Stomach (tissue), 9 donors: ENCODE measurements around the gene OLFML2A. TPM values are rescaled to one million over a fixed set of nuclear protein-coding genes. Genes with fewer than 3 reads are reported as not detected.

Source experiments
- DNase-seq, 2 donors: peaks; one replicate each; pipeline versions ENCODE4 v3.0.0 to v3.0.0-alpha.2; 2013 to 2019
- H3K27ac ChIP-seq, 5 donors: fragments of 200-600 bp in 4 of 5; sonication (generic) in 4 of 5; one replicate each; pipeline ENCODE4 v1.5.1; 2013 to 2019; ENCODE audit warnings: mild to moderate bottlenecking in 1 of 5, moderate library complexity in 1 of 5
- H3K27me3 ChIP-seq, 3 donors: fragments of 200-600 bp; sonication (generic); one replicate each; pipeline ENCODE4 v1.5.1; 2017 to 2019; ENCODE audit warnings: mixed run types in 1 of 3
- H3K36me3 ChIP-seq, 4 donors: fragments of 200-600 bp; sonication (generic); 1 replicate in 3 of 4; 2 replicates in 1 of 4; pipeline ENCODE4 v1.5.1; 2016 to 2019
- H3K4me1 ChIP-seq, 4 donors: fragments of 200-600 bp; sonication (generic); one replicate each; pipeline ENCODE4 v1.5.1; 2016 to 2019
- H3K4me3 ChIP-seq, 4 donors: fragments of 200-600 bp; sonication (generic) in 3 of 4; one replicate each; pipeline ENCODE4 v1.5.1; 2016 to 2019; ENCODE audit warnings: mild to moderate bottlenecking in 1 of 4
- H3K9me3 ChIP-seq, 4 donors: fragments of 200-600 bp; sonication (generic); one replicate each; pipeline ENCODE4 v1.5.1; 2016 to 2019
- EP300 ChIP-seq: sonication (generic); formaldehyde crosslinking; IDR thresholded peaks from one replicate; pipeline ENCODE4 v1.6.1; 2017; ENCODE audit warnings: antibody characterized with exemption
- POLR2A ChIP-seq, 4 donors: fragments of 450-650 bp; IDR thresholded peaks; one replicate each; pipeline ENCODE4 v1.6.1; 2016; ENCODE audit warnings: antibody characterized with exemption in 4 of 4, control low read depth in 2 of 4, mild to moderate bottlenecking in 1 of 4, moderate library complexity in 1 of 4
- POLR2AphosphoS5 ChIP-seq, 3 donors: sonication (generic); formaldehyde crosslinking; IDR thresholded peaks; one replicate each; pipeline ENCODE4 v1.6.1; 2016; ENCODE audit warnings: antibody characterized with exemption in 3 of 3
- WGBS, 5 donors: extraction: QIAGEN DNeasy Blood & Tissue Kit in 3 of 5; methylation state at CpG; one replicate each; pipeline versions ENCODE4 v1.1.5 to v1.1.7; 2013 to 2018; 5-methylcytosine and 5-hydroxymethylcytosine counted together
- intact Hi-C: fragments of 100-400 bp; cut with DNase I; formaldehyde crosslinking; loops from one replicate; pipeline ENCODE4 v1.15.1; 2023; ENCODE audit warnings: low total_unique reads
- polyA plus RNA-seq, 3 donors: library from polyadenylated mRNA; stranded (reverse); fragments of 200-250 nt; gene quantifications; one replicate each; pipeline ENCODE4 v1.2.3, GENCODE V29; 2013
- total RNA-seq, 5 donors: library from RNA; depleted of rRNA; stranded (reverse); fragments of >200 nt; gene quantifications; one replicate each; pipeline versions ENCODE4 v1.1.0 to v1.2.3, GENCODE V29; 2014 to 2016
- TF ChIP-seq, protein P1 (sequence below), 7 experiments: fragments of 450-650 bp in 4 of 7; fragments of 200-600 bp in 3 of 7; sonication (generic) in 3 of 7; IDR thresholded peaks; one replicate each; pipeline ENCODE4 v1.5.1; 2016 to 2019; ENCODE audit warnings: antibody characterized with exemption in 7 of 7, control low read depth in 2 of 7, mild to moderate bottlenecking in 1 of 7
- donor health status: healthy with polysubstance abuse.
- donor health status: Bipolar disorder and iron deficiency.
- donor health status: healthy.

OLFML2A gene
- total and polyA plus RNA-seq, 8 donors = 0.56 to 91.2 (median 3.5) TPM

DNA sequence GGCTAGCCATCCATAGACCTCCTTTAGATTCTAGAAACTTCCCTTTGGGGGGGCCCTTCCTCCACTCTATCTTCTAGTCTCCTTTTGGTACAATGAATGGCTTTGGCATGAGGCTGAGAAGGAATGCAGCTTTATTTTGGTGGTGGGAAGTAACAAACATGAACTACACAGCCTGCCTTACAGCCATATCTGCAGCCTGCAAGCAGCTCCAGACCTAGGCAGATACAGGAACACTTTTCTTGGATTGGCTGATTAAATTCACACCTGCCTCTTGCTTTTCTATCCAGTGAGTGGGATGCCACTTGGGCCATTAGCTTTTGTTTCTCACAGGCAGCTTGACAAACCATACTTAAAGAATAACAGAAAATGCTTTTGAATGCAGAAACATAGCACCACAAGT is 34.0 kb upstream of the OLFML2A start:
- Histone ChIP-seq H3K4me3 (no peak overlapping the region), H3K27me3 (no peaks in the 10 kb centered on the region)
- intact Hi-C loops = no loop called here

DNA sequence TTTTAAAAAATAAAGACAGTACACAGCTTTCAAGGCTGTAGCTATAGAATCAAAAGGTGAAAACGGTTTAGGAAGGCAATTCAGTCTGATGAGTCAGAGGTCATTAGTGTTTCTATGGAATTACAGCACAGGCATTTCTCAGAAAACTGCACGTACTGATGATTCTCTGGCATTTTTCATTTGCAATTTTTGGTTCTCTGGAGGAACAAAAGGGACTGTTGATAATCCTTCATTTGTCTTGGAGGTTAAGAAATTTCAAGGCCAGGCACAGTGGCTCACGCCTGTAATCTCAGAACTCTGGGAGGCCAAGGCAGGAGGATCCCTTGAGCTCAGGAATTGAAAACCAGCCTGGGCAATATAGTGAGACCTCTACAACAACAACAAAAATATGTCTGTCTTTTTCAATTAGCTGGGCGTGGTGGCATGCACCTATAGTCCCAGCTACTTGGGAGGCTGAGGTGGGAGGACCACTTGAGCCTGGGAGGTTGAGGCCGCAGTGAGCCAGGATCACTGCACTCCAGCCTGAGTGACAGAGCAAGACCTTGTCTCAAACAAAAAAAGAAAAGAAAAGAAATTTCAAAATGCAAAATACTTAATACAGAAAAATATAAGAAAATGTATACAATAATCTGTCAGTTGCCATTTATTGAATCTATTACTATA is 33.1 kb upstream of the OLFML2A start:
- Histone ChIP-seq H3K4me1 (no peaks in the 10 kb centered on the region), H3K36me3 (no peaks in the 10 kb centered on the region), H3K9me3 (no peaks in the 10 kb centered on the region), H3K27ac (no peak overlapping the region), H3K27me3 (no peaks in the 10 kb centered on the region), H3K4me3 (no peak overlapping the region)
- TF ChIP-seq POLR2AphosphoS5 (IDR thresholded peaks at IDR 0.05) (no peak), POLR2A (IDR thresholded peaks at IDR 0.05) (no peak), EP300 (no peak)
- TF ChIP-seq, protein P1, sequence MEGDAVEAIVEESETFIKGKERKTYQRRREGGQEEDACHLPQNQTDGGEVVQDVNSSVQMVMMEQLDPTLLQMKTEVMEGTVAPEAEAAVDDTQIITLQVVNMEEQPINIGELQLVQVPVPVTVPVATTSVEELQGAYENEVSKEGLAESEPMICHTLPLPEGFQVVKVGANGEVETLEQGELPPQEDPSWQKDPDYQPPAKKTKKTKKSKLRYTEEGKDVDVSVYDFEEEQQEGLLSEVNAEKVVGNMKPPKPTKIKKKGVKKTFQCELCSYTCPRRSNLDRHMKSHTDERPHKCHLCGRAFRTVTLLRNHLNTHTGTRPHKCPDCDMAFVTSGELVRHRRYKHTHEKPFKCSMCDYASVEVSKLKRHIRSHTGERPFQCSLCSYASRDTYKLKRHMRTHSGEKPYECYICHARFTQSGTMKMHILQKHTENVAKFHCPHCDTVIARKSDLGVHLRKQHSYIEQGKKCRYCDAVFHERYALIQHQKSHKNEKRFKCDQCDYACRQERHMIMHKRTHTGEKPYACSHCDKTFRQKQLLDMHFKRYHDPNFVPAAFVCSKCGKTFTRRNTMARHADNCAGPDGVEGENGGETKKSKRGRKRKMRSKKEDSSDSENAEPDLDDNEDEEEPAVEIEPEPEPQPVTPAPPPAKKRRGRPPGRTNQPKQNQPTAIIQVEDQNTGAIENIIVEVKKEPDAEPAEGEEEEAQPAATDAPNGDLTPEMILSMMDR (IDR thresholded peaks at IDR 0.05) = no peak
- intact Hi-C loops = no loop called here
- DNase-seq = no peak
- WGBS, 5 donors = 80 to 86% (median 83%) methylated on average over 5 of the region's 5 CpGs

More for the DNA sequence above, 34.0 kb upstream of the OLFML2A start:
- no peak for DNase-seq
- no peak overlapping the region for H3K27ac ChIP-seq
- TF ChIP-seq POLR2AphosphoS5 (IDR thresholded peaks at IDR 0.05) = no peak
- TF ChIP-seq EP300 = no peak
- TF ChIP-seq, protein P1 (IDR thresholded peaks at IDR 0.05) = no peak
- no peak for TF ChIP-seq POLR2A (IDR thresholded peaks at IDR 0.05)
- H3K36me3 ChIP-seq = no peaks in the 10 kb centered on the region
- no peaks in the 10 kb centered on the region for H3K9me3 ChIP-seq
- H3K4me1 ChIP-seq = no peaks in the 10 kb centered on the region

DNA sequence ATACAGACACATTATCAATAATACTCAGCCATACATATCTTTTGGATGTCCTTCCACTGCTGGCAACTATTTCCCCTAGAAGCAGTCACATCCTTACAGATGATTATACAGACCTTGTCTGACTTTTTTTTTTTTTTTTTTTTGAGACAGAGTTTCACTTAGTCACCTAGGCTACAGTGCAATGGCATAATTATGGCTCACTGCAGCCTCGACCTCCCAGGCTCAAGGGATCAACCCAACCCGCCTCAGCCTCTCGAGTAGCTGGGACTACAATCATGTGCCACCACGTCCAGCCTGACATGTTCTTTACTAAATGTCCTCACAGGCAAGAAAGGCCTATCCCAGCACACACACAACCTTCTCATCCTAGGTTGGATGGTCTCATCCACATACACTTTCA is 29.9 kb upstream of the OLFML2A start:
- no peak overlapping the region for H3K27ac ChIP-seq
- no peaks in the 10 kb centered on the region for H3K4me1 ChIP-seq
- WGBS, 5 donors = 61 to 89% (median 88%) methylated on average over 4 of the region's 4 CpGs
- peaks cover 0 to 7% (median 3%) of the 10 kb centered on the region in 3 donors for H3K27me3 ChIP-seq
- no peak for TF ChIP-seq POLR2AphosphoS5 (IDR thresholded peaks at IDR 0.05)
- H3K9me3 ChIP-seq = no peaks in the 10 kb centered on the region
- intact Hi-C loops = no loop called here
- no peaks in the 10 kb centered on the region for H3K36me3 ChIP-seq
- no peak overlapping the region for H3K4me3 ChIP-seq
- no peak for DNase-seq

DNA sequence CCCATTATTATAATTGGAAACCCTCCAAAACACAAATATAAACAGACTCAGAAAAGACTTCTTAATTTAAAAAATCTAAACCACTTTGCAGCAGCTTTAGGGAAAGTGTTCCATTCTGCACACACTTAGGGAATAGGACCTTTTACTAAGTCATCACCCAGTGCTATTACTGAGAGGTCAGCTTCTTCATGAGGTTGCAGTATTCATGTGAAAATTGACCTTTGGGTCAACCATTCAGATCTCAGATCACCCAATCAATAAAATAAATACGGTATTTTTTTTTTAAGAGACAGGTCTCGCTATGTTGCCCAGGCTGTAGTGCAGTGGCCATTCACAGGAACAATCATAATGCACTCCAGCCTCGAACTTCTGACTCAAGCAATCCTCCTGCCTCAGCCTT is 27.6 kb upstream of the OLFML2A start:
- no peaks in the 10 kb centered on the region for H3K4me1 ChIP-seq
- no peaks in the 10 kb centered on the region for H3K9me3 ChIP-seq
- intact Hi-C loops = no loop called here
- TF ChIP-seq EP300 = no peak
- TF ChIP-seq POLR2A (IDR thresholded peaks at IDR 0.05) = no peak
- no peak for TF ChIP-seq POLR2AphosphoS5 (IDR thresholded peaks at IDR 0.05)
- TF ChIP-seq, protein P1 (IDR thresholded peaks at IDR 0.05) = no peak
- H3K4me3 ChIP-seq = no peak overlapping the region
- peaks cover 0 to 22% (median 11%) of the 10 kb centered on the region in 3 donors for H3K27me3 ChIP-seq
- H3K27ac ChIP-seq = no peak overlapping the region
- DNase-seq = no peak
- 86 to 95% (median 89%) methylated on average over 3 of the region's 3 CpGs for WGBS, 5 donors
- no peaks in the 10 kb centered on the region for H3K36me3 ChIP-seq

DNA sequence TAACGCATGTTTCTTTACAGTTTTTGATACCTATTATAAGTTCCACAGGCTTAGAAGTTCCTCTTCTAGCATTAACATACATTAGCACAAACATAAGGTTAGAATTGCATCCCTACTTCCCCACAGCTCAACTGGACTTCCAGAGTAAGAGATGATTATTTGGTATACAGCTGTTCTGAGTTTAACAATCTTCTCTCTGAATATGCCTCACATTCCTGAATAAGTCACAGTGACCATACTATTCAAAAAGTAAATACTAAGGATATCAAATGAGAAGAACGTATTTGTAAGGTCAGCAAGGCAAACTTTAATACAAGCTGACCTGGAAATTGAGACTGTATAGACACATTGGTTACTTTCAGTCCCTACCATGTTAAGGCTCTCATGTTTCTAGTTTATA is 27.2 kb upstream of the OLFML2A start:
- no peaks in the 10 kb centered on the region for H3K4me1 ChIP-seq
- no peaks in the 10 kb centered on the region for H3K36me3 ChIP-seq
- H3K27me3 ChIP-seq = peaks cover 0 to 27% (median 13%) of the 10 kb centered on the region in 3 donors
- H3K4me3 ChIP-seq = no peak overlapping the region
- TF ChIP-seq POLR2A (IDR thresholded peaks at IDR 0.05) = no peak
- TF ChIP-seq, protein P1 (IDR thresholded peaks at IDR 0.05) = no peak
- no peak for TF ChIP-seq POLR2AphosphoS5 (IDR thresholded peaks at IDR 0.05)
- no peak for TF ChIP-seq EP300
- 50 to 68% (median 56%) methylated on average over 2 of the region's 2 CpGs for WGBS, 5 donors
- H3K27ac ChIP-seq = no peak overlapping the region
- no peaks in the 10 kb centered on the region for H3K9me3 ChIP-seq
- intact Hi-C loops = no loop called here
- no peak for DNase-seq
